Esophagus squamous epithelium (tissue), 5 donors: ENCODE data around the gene B3GALT4. TPM values are rescaled to one million over a fixed set of nuclear protein-coding genes. Genes with fewer than 3 reads are reported as not detected.

Experiments
- DNase-seq: peaks from one replicate; lab custom pipeline; 2025; lab: John Stamatoyannopoulos, UW
- H3K27ac ChIP-seq, 4 donors: fragments of 200-600 bp; sonication (generic); one replicate each; pipeline ENCODE4 v1.5.1; 2016 to 2019; ENCODE audit warnings: mild to moderate bottlenecking in 1 of 4
- H3K27me3 ChIP-seq, 4 donors: fragments of 200-600 bp; sonication (generic); 1 replicate in 3 of 4; 2 replicates in 1 of 4; pipeline versions ENCODE4 v1.5.1 to v1.6.0; 2017 to 2021; ENCODE audit warnings: antibody characterized with exemption in 1 of 4
- H3K36me3 ChIP-seq, 3 donors: fragments of 200-600 bp; sonication (generic); one replicate each; pipeline ENCODE4 v1.5.1; 2016 to 2019
- H3K4me1 ChIP-seq, 3 donors: fragments of 200-600 bp; sonication (generic); one replicate each; pipeline ENCODE4 v1.5.1; 2017 to 2019
- H3K4me3 ChIP-seq, 4 donors: fragments of 200-600 bp; sonication (generic); 1 replicate in 3 of 4; 2 replicates in 1 of 4; pipeline ENCODE4 v1.5.1; 2016 to 2019; ENCODE audit warnings: mild to moderate bottlenecking in 2 of 4, moderate library complexity in 1 of 4
- H3K9me3 ChIP-seq, 3 donors: fragments of 200-600 bp; sonication (generic); one replicate each; pipeline ENCODE4 v1.5.1; 2016 to 2019
- CTCF ChIP-seq, 6 experiments: fragments of 450-650 bp in 4 of 6; fragments of 200-600 bp in 2 of 6; sonication (generic) in 2 of 6; IDR thresholded peaks; one replicate each; pipeline ENCODE4 v1.5.1; 2016 to 2019; ENCODE audit warnings: antibody characterized with exemption in 6 of 6, mild to moderate bottlenecking in 4 of 6, moderate library complexity in 4 of 6
- POLR2A ChIP-seq, 4 donors: fragments of 450-650 bp; IDR thresholded peaks; one replicate each; pipeline ENCODE4 v1.6.1; 2017; ENCODE audit warnings: antibody characterized with exemption in 4 of 4, mild to moderate bottlenecking in 4 of 4, moderate library complexity in 3 of 4
- WGBS, 2 donors: methylation state at CpG; one replicate each; pipeline ENCODE4 v1.1.5; 2018; 5-methylcytosine and 5-hydroxymethylcytosine counted together
- intact Hi-C: fragments of 100-400 bp; cut with DNase I; formaldehyde crosslinking; loops from one replicate; pipeline ENCODE4 v1.15.0; 2022
- total RNA-seq, 4 donors: library from RNA; depleted of rRNA; stranded (reverse); fragments of >200 nt; gene quantifications; one replicate each; pipeline ENCODE4 v1.1.0, GENCODE V29; 2016
- donor health status: DM: yes; HTN: yes; CAD: no.

The B3GALT4 gene
- total RNA-seq, 4 donors from 2014 or later = 9.4 to 31.1 (median 15.0) TPM

GRCh38 chr6:33276581-33276863 lies 401 bp upstream of the B3GALT4 start:
- H3K9me3 ChIP-seq = no peaks in the 10 kb centered on the region
- peaks cover 7 to 73% (median 29%) of the 10 kb centered on the region in 3 donors for H3K36me3 ChIP-seq
- intact Hi-C loops = no loop called here
- H3K4me1 ChIP-seq = peaks cover 23 to 79% (median 51%) of the 10 kb centered on the region in 3 donors
- H3K27ac ChIP-seq = peak overlapping the region; percentile 94 to 98 (median 97)
- H3K4me3 ChIP-seq = peak overlapping the region; percentile 46 to 87 (median 70)
- H3K27me3 ChIP-seq = no peaks in the 10 kb centered on the region
- no peak for DNase-seq
- TF ChIP-seq CTCF (IDR thresholded peaks at IDR 0.05) (no peak), POLR2A (IDR thresholded peaks at IDR 0.05) (no peak)

- Histone ChIP-seq H3K4me3 (peak overlapping the region; percentile 46 to 87 (median 70)), H3K4me1 (peaks cover 17 to 72% (median 47%) of the 10 kb centered on the region in 3 donors), H3K9me3 (no peaks in the 10 kb centered on the region), H3K36me3 (peaks cover 7 to 86% (median 32%) of the 10 kb centered on the region in 3 donors), H3K27me3 (no peaks in the 10 kb centered on the region), H3K27ac (peak overlapping the region; percentile 94 to 98 (median 97))
- 27 to 36% methylated on average over 7 to 10 of the region's 39 CpGs for WGBS, 2 donors
- no peak for TF ChIP-seq CTCF (IDR thresholded peaks at IDR 0.05)
- no peak for TF ChIP-seq POLR2A (IDR thresholded peaks at IDR 0.05)
- no peak for DNase-seq
- intact Hi-C loops = no loop called here
These were observed 904 bp downstream of the B3GALT4 start for GRCh38 chr6:33277663-33278391.

- peaks cover 15 to 66% (median 42%) of the 10 kb centered on the region in 3 donors for H3K4me1 ChIP-seq
- DNase-seq = no peak
These were observed 1.4 kb downstream of the B3GALT4 start for GRCh38 chr6:33278392-33278741.

GRCh38 chr6:33278810-33279209 lies 1.9 kb downstream of the B3GALT4 start:
- WGBS, 2 donors = 82 to 93% methylated on average over 3 of the region's 3 CpGs
- Histone ChIP-seq H3K9me3 (no peaks in the 10 kb centered on the region), H3K27ac (peak overlapping the region; percentile 6 to 98 (median 96)), H3K27me3 (no peaks in the 10 kb centered on the region), H3K36me3 (peaks cover 7 to 87% (median 32%) of the 10 kb centered on the region in 3 donors), H3K4me3 (no peak overlapping the region), H3K4me1 (peaks cover 15 to 62% (median 38%) of the 10 kb centered on the region in 3 donors)
- intact Hi-C loops = no loop called here
- TF ChIP-seq CTCF (IDR thresholded peaks at IDR 0.05) (no peak), POLR2A (IDR thresholded peaks at IDR 0.05) (no peak)
- no peak for DNase-seq

More at GRCh38 chr6:33278392-33278741, 1.4 kb downstream of the B3GALT4 start:
- no peaks in the 10 kb centered on the region for H3K9me3 ChIP-seq
- no peak for TF ChIP-seq POLR2A (IDR thresholded peaks at IDR 0.05)
- TF ChIP-seq CTCF (IDR thresholded peaks at IDR 0.05) = no peak
- intact Hi-C loops = no loop called here
- peak overlapping the region in 3 of 4 donors; percentile 65 to 87 (median 75) for H3K4me3 ChIP-seq
- WGBS, 2 donors = 71% methylated on average over 4 of the region's 9 CpGs; no CpG with 5 or more reads in 1 of the 2 donors
- peaks cover 7 to 87% (median 32%) of the 10 kb centered on the region in 3 donors for H3K36me3 ChIP-seq
- H3K27ac ChIP-seq = peak overlapping the region; percentile 94 to 98 (median 97)
- no peaks in the 10 kb centered on the region for H3K27me3 ChIP-seq

- peak overlapping the region; percentile 6 to 98 (median 96) for H3K27ac ChIP-seq
- no peaks in the 10 kb centered on the region for H3K27me3 ChIP-seq
- H3K4me1 ChIP-seq = peaks cover 15 to 57% (median 33%) of the 10 kb centered on the region in 3 donors
- TF ChIP-seq CTCF (IDR thresholded peaks at IDR 0.05) (no peak), POLR2A (IDR thresholded peaks at IDR 0.05) (no peak)
- intact Hi-C loops = no loop called here
- no peak for DNase-seq
- no peak overlapping the region for H3K4me3 ChIP-seq
- H3K9me3 ChIP-seq = no peaks in the 10 kb centered on the region
- 57 to 100% methylated on average over 1 to 6 of the region's 13 CpGs for WGBS, 2 donors
- peaks cover 7 to 87% (median 32%) of the 10 kb centered on the region in 3 donors for H3K36me3 ChIP-seq
These were observed 2.4 kb downstream of the B3GALT4 start for GRCh38 chr6:33279257-33279695.
